ENCODE measurements around the gene PTPRCAP. TPM values are rescaled to one million over a fixed set of nuclear protein-coding genes. Genes with fewer than 3 reads are reported as not detected.

PTPRCAP gene
- total RNA-seq = 1.5 and 1.6 TPM in 2 replicates

GRCh38 chr11:67437082-67437808 is at the start of gene PTPRCAP:
Gene PTPRCAP, minus strand, starts transcription at chr11:67437682. Its CDS starts 63 bp downstream, at chr11:67437619.

GRCh38 chr11:67482827-67483798 is 45.6 kb upstream of the PTPRCAP start, which contains the start of gene AIP:
Gene AIP, plus strand, starts transcription at chr11:67483026. Its CDS starts 133 bp downstream, at chr11:67483159.

GRCh38 chr11:67468759-67469507 is 31.5 kb upstream of the PTPRCAP start, which contains the start of gene TMEM134:
Gene TMEM134, minus strand, starts transcription at chr11:67469251. Its CDS starts 59 bp downstream, at chr11:67469192.

GRCh38 chr11:67455054-67455453 is 17.6 kb upstream of the PTPRCAP start, which contains the start of gene CABP4:
Gene CABP4, plus strand, starts transcription at chr11:67455354. Its CDS starts 70 bp downstream, at chr11:67455424.

GRCh38 chr11:67452141-67452952 is 14.9 kb upstream of the PTPRCAP start, which contains the start of gene GPR152:
Gene GPR152, minus strand, starts transcription at chr11:67452729. Its CDS starts 5 bp downstream, at chr11:67452724.

GRCh38 chr11:67428052-67429001 is 9.2 kb downstream of the PTPRCAP start, which contains the start of gene RPS6KB2:
Gene RPS6KB2, plus strand, starts transcription at chr11:67428494. Its CDS starts 52 bp downstream, at chr11:67428546.

GRCh38 chr11:67415501-67416304 is 21.8 kb downstream of the PTPRCAP start, which contains the start of gene CARNS1:
Gene CARNS1, plus strand, starts transcription at chr11:67415678. Its CDS starts 522 bp downstream, at chr11:67416200.

GRCh38 chr11:67401495-67402191 is 35.8 kb downstream of the PTPRCAP start, which contains the start of gene PPP1CA:
Gene PPP1CA, minus strand, starts transcription at chr11:67401858. Its CDS starts 76 bp downstream, at chr11:67401782.

GRCh38 chr11:67391304-67392182 is 45.9 kb downstream of the PTPRCAP start, which contains the start of gene RAD9A:
Gene RAD9A, plus strand, starts transcription at chr11:67391986. Its CDS starts 59 bp downstream, at chr11:67392045.

Small RNA genes within 50 kb of the gene (small RNA-seq; reads per million reads assigned to genes)
- gene RNU6-1238P = not detected

Other genes starting within 250 kb of the PTPRCAP start
- 27.5 and 40.4 TPM in 2 replicates for gene GRK2, start 171.2 kb downstream of the PTPRCAP start, total RNA-seq
- 28.1 and 42.4 TPM in 2 replicates for gene ANKRD13D, start 148.4 kb downstream of the PTPRCAP start, total RNA-seq
- 41.2 and 67.5 TPM in 2 replicates for gene SSH3, start 134.2 kb downstream of the PTPRCAP start, total RNA-seq
- 64.9 and 71.1 TPM in 2 replicates for gene POLD4, start 84.1 kb downstream of the PTPRCAP start, total RNA-seq
- 17.8 and 22.8 TPM in 2 replicates for gene CLCF1, start 64.1 kb downstream of the PTPRCAP start, total RNA-seq
- 10.7 and 18.8 TPM in 2 replicates for gene RAD9A, start 45.7 kb downstream of the PTPRCAP start, total RNA-seq
- gene PPP1CA, start 35.8 kb downstream of the PTPRCAP start, total RNA-seq = 223 and 479 TPM in 2 replicates
- under 0.01 TPM in 1 of 2 replicates, not detected in the other for gene TBC1D10C, start 33.6 kb downstream of the PTPRCAP start, total RNA-seq
- under 0.01 TPM in 1 of 2 replicates, not detected in the other for gene CARNS1, start 22.0 kb downstream of the PTPRCAP start, total RNA-seq
- 55.4 and 121 TPM in 2 replicates for gene RPS6KB2, start 9.2 kb downstream of the PTPRCAP start, total RNA-seq
- gene CORO1B, start 5.8 kb upstream of the PTPRCAP start, total RNA-seq = 135 and 136 TPM in 2 replicates
- not detected in 2 replicates for gene GPR152, start 15.0 kb upstream of the PTPRCAP start, total RNA-seq
- gene CABP4, start 17.7 kb upstream of the PTPRCAP start, total RNA-seq = not detected in 2 replicates
- gene TMEM134, start 31.6 kb upstream of the PTPRCAP start, total RNA-seq = 27.5 and 62.4 TPM in 2 replicates
- 69.5 and 122 TPM in 2 replicates for gene AIP, start 45.3 kb upstream of the PTPRCAP start, total RNA-seq
- 42.4 and 45.5 TPM in 2 replicates for gene PITPNM1, start 67.7 kb upstream of the PTPRCAP start, total RNA-seq
- gene CDK2AP2, start 70.5 kb upstream of the PTPRCAP start, total RNA-seq = 19.6 and 52.8 TPM in 2 replicates
- gene CABP2, start 85.8 kb upstream of the PTPRCAP start, total RNA-seq = not detected in 2 replicates
- 1,369 and 1,673 TPM in 2 replicates for gene GSTP1, start 146.1 kb upstream of the PTPRCAP start, total RNA-seq
- gene NDUFV1, start 169.3 kb upstream of the PTPRCAP start, total RNA-seq = 141 and 176 TPM in 2 replicates
- gene NUDT8, start 192.3 kb upstream of the PTPRCAP start, total RNA-seq = 5.3 and 11.8 TPM in 2 replicates
- not detected in 2 replicates for gene TBX10, start 202.1 kb upstream of the PTPRCAP start, total RNA-seq
- not detected in 2 replicates for gene ACY3, start 213.0 kb upstream of the PTPRCAP start, total RNA-seq
- 1.5 and 6.7 TPM in 2 replicates for gene ALDH3B2, start 236.9 kb upstream of the PTPRCAP start, total RNA-seq

Data from placental epithelial cell (primary cell).